Calu3 (cell line): Measurements from ENCODE around the gene BUB1B. TPM values are rescaled to one million over a fixed set of nuclear protein-coding genes. Genes with fewer than 3 reads are reported as not detected.

Source experiments
- BruUV-seq: library from RNA; stranded (reverse); fragments of 400-500 nt; replicated peaks from 2 replicates; lab custom pipeline; 2021; lab: Mats Ljungman, UMichigan
- CTCF ChIA-PET: fragments of 300-600 bp; sonication (Branson Sonifier 250); formaldehyde crosslinking; loops from one replicate; lab custom pipeline; 2022; ENCODE audit warnings: antibody characterized with exemption; lab: Charles Lee
- DNase-seq: peaks from one replicate; pipeline ENCODE4 v3.0.0; 2022
- H3K27ac Mint-ChIP-seq: one replicate; pipeline ENCODE4 v1.8.0; 2022; ENCODE audit warnings: mixed read lengths; ENCODE audit not compliant: unreplicated experiment
- H3K27me3 Mint-ChIP-seq: one replicate; pipeline ENCODE4 v1.8.0; 2022; ENCODE audit warnings: mixed read lengths; ENCODE audit not compliant: unreplicated experiment
- H3K36me3 Mint-ChIP-seq: one replicate; pipeline ENCODE4 v1.8.0; 2022; ENCODE audit warnings: mild to moderate bottlenecking, moderate library complexity, mixed read lengths; ENCODE audit not compliant: insufficient read depth, unreplicated experiment
- H3K4me1 Mint-ChIP-seq: one replicate; pipeline ENCODE4 v1.8.0; 2022; ENCODE audit warnings: mild to moderate bottlenecking, low read depth, mixed read lengths; ENCODE audit not compliant: unreplicated experiment
- H3K4me3 Mint-ChIP-seq: one replicate; pipeline ENCODE4 v1.8.0; 2022; ENCODE audit warnings: mild to moderate bottlenecking, low read depth, moderate library complexity, mixed read lengths; ENCODE audit not compliant: unreplicated experiment
- H3K9me3 Mint-ChIP-seq: one replicate; pipeline ENCODE4 v1.8.0; 2022; ENCODE audit warnings: low read depth, mixed read lengths; ENCODE audit not compliant: unreplicated experiment
- intact Hi-C: fragments of 100-400 bp; cut with micrococcal nuclease; formaldehyde crosslinking; loops from one replicate; pipeline ENCODE4 v1.10.0; 2022; ENCODE audit not compliant: unreplicated experiment
- total RNA-seq: library from RNA; stranded (reverse); gene quantifications from 2 replicates; pipeline ENCODE4 v1.2.3, GENCODE V29; 2022
- TF ChIP-seq, protein P1 (sequence below): fragments of 200-600 bp; IDR thresholded peaks from one replicate; pipeline ENCODE4 v1.8.0; 2022; ENCODE audit warnings: antibody characterized with exemption; ENCODE audit not compliant: unreplicated experiment

The BUB1B gene
- total RNA-seq, 1 experiment from 2014 or later = 41.8 TPM

DNA sequence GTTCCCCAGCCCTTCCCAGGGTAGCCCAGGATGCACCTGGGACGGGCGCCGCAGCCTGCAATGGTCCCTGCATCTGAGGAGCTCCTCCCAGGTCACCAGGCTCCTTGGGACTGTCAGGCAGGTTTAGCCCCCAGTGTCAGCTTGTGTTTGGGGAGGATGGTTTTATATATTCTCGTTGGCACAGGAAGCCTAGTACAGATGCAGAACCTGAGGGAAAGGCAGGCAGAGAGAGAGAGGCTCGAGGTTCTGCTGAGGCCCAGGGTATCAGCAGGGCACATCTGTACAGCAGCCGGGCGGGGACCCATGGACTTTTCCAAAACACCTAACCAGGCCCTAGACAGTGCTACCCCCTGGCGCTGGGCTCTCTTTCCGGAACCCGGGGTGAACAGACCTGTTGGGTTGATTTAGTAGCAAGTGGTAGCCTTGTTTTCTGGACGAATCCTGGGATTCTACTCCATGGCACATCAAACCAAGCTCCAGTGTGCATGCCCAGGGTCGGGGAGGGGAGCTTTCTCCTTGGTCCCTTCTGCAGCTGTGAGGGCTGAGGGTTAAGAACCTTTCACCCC, 86.6 kb downstream of the BUB1B start:
- Mint-ChIP-seq H3K9me3 (no peaks in the 10 kb centered on the region), H3K27me3 (no peaks in the 10 kb centered on the region), H3K27ac (no peak overlapping the region), H3K36me3 (no peaks in the 10 kb centered on the region), H3K4me3 (no peak overlapping the region), H3K4me1 (no peaks in the 10 kb centered on the region)
- CTCF ChIA-PET = interaction anchor here (1.2 kb wide), 1 partner anchor 42 kb away, joined by 3 read pairs; no protein-coding TSS in a partner anchor
- no TSS peak for BruUV-seq
- TF ChIP-seq, protein P1, sequence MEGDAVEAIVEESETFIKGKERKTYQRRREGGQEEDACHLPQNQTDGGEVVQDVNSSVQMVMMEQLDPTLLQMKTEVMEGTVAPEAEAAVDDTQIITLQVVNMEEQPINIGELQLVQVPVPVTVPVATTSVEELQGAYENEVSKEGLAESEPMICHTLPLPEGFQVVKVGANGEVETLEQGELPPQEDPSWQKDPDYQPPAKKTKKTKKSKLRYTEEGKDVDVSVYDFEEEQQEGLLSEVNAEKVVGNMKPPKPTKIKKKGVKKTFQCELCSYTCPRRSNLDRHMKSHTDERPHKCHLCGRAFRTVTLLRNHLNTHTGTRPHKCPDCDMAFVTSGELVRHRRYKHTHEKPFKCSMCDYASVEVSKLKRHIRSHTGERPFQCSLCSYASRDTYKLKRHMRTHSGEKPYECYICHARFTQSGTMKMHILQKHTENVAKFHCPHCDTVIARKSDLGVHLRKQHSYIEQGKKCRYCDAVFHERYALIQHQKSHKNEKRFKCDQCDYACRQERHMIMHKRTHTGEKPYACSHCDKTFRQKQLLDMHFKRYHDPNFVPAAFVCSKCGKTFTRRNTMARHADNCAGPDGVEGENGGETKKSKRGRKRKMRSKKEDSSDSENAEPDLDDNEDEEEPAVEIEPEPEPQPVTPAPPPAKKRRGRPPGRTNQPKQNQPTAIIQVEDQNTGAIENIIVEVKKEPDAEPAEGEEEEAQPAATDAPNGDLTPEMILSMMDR = no peak
- no peak for DNase-seq
- intact Hi-C loops = no loop called here

DNA sequence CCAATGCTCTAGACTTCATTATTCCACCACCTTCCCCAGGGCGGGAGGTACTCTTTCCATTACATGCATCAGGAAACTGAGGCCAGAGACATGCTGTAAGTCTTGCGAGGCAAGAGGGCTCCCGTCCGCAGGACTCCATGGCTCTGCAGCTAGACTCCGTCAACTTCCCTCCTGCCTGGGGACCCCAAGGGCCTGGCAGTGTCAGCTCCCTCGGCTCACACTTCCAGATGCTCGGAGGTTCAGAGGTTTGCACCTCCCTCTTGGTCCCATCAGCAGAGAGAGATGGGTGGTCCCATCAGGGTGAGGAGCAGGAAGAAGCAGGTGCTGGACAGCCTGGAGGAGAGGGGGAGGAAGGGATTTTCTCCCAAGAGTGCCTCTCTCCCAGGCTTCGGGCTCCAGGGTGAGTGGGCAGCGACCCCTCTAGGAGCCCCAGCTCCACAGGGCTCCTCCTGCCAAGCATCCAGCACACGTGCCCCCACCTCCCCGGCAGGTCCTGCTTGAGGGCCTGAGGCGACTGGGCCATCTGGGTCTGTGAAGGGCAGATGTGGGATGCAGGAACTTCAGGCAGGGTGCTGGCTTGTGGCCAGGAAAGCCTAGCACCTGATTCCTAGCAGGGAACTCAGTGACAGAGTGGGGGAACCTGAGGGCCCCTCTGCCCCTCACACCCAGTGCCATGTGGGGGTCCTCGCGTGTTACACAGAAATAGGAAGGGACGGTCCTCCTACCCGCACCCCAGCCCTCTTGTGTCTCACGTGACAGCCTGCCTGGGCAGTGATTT, 87.3 kb downstream of the BUB1B start:
- H3K4me3 Mint-ChIP-seq = no peak overlapping the region
- no TSS peak for BruUV-seq
- H3K36me3 Mint-ChIP-seq = peaks cover 4% of the 10 kb centered on the region
- CTCF ChIA-PET = no interaction called here
- TF ChIP-seq, protein P1 = no peak
- DNase-seq = no peak
- H3K27ac Mint-ChIP-seq = no peak overlapping the region
- intact Hi-C loops = no loop called here
- H3K9me3 Mint-ChIP-seq = no peaks in the 10 kb centered on the region
- H3K4me1 Mint-ChIP-seq = no peaks in the 10 kb centered on the region
- no peaks in the 10 kb centered on the region for H3K27me3 Mint-ChIP-seq

DNA sequence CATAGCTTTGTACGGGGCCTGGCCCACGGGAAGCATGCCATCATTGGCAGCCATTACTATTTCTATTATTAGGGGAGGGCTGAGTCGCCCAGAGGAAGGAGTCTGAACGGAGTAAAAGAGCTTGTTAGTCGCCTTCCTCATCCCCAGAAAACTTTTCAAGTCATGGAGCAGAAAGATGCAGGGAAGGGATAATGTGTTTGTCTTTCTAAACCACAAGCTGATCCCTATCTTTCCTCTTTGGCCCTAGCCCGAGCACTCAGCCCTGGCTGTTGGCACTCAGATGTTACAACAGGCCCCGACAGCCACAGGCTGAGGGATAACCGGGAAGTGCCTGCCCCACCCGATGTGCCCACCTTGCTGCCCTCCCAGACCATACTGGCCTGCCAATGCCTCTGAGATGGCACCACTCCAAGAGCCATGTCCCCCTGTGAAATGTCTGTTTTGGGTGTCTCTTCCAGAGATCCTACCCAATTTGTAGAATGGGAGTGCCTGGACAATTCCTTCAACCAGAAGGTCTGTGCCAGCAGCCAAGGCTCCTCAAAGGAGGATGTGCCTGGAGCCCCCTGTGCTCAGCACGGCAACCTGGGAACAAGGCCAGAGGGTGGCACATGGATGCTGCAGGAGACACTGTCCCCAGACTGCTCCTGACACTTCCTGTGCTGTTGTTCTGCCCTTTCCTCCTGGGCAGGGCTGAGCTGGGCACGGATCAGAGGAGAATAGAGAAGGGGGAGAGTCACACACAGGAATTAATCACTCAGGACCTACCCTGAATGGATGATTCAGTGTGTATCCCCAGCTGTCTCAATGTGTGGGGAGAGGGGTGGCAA, 88.8 kb downstream of the BUB1B start:
- no peak for DNase-seq
- no peak overlapping the region for H3K4me3 Mint-ChIP-seq
- CTCF ChIA-PET = interaction anchor here (0.5 kb wide), 1 partner anchor 180 kb away, joined by 6 read pairs; no protein-coding TSS in a partner anchor
- BruUV-seq = no TSS peak
- H3K27me3 Mint-ChIP-seq = no peaks in the 10 kb centered on the region
- intact Hi-C loops = no loop called here
- no peak overlapping the region for H3K27ac Mint-ChIP-seq
- H3K36me3 Mint-ChIP-seq = peaks cover 4% of the 10 kb centered on the region
- no peaks in the 10 kb centered on the region for H3K4me1 Mint-ChIP-seq
- no peaks in the 10 kb centered on the region for H3K9me3 Mint-ChIP-seq
- TF ChIP-seq, protein P1 = no peak

DNA sequence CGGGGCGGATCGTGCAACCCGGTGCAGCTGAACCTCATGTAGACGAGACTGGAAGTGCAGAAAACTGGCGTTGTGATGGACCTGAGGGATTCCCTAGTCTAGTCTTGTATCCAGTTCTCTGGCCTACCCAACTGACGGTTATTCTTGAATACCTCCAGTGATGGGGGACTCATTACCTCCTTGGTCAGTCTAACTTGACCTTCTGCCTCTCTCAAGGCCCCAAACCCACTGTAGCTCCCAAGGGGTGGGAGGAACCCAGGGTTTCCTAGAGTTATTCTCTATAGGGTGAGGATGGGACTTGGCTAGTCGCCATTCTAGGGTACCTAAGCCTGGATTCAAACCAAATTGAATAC, 89.4 kb downstream of the BUB1B start:
- TF ChIP-seq, protein P1 = no peak
- intact Hi-C loops = no loop called here
- CTCF ChIA-PET = no interaction called here
- Mint-ChIP-seq H3K9me3 (no peaks in the 10 kb centered on the region), H3K4me3 (no peak overlapping the region), H3K27me3 (no peaks in the 10 kb centered on the region), H3K36me3 (peaks cover 4% of the 10 kb centered on the region), H3K27ac (no peak overlapping the region), H3K4me1 (no peaks in the 10 kb centered on the region)
- DNase-seq = no peak
- no TSS peak for BruUV-seq
